Sigmoid colon (tissue), 7 donors: ENCODE results near the gene CISH. TPM values are rescaled to one million over a fixed set of nuclear protein-coding genes. Genes with fewer than 3 reads are reported as not detected.

Experiments used
- DNase-seq: peaks from one replicate; pipeline ENCODE4 v3.0.0-alpha.2; 2019
- H3K27ac ChIP-seq, 4 donors: fragments of 200-600 bp; sonication (generic); one replicate each; pipeline ENCODE4 v1.5.1; 2016 to 2019; ENCODE audit warnings: mild to moderate bottlenecking in 1 of 4
- H3K27me3 ChIP-seq, 3 donors: fragments of 200-600 bp; sonication (generic); one replicate each; pipeline ENCODE4 v1.5.1; 2019; ENCODE audit warnings: mild to moderate bottlenecking in 1 of 3
- H3K36me3 ChIP-seq, 4 donors: fragments of 200-600 bp; sonication (generic); one replicate each; pipeline ENCODE4 v1.5.1; 2016 to 2019
- H3K4me1 ChIP-seq, 4 donors: fragments of 200-600 bp; sonication (generic); one replicate each; pipeline ENCODE4 v1.5.1; 2017 to 2019
- H3K4me3 ChIP-seq, 4 donors: fragments of 200-600 bp; sonication (generic); one replicate each; pipeline ENCODE4 v1.5.1; 2017 to 2019; ENCODE audit warnings: mild to moderate bottlenecking in 2 of 4, moderate library complexity in 1 of 4
- H3K9me3 ChIP-seq, 4 donors: fragments of 200-600 bp in 3 of 4; sonication (generic) in 3 of 4; one replicate each; pipeline versions ENCODE4 v1.5.1 to v1.6.1; 2013 to 2019
- CTCF ChIP-seq, 4 experiments: fragments of 450-650 bp in 3 of 4; fragments of 200-600 bp in 1 of 4; IDR thresholded peaks; one replicate each; pipeline ENCODE4 v1.5.1; 2016 to 2019; ENCODE audit warnings: antibody characterized with exemption in 4 of 4, mild to moderate bottlenecking in 3 of 4, moderate library complexity in 2 of 4
- EP300 ChIP-seq, 4 donors: sonication (generic); formaldehyde crosslinking; IDR thresholded peaks; one replicate each; pipeline ENCODE4 v1.6.1; 2017; ENCODE audit warnings: antibody characterized with exemption in 4 of 4
- POLR2A ChIP-seq, 2 donors: fragments of 450-650 bp; IDR thresholded peaks; one replicate each; pipeline ENCODE4 v1.6.1; 2016; ENCODE audit warnings: antibody characterized with exemption in 2 of 2, mild to moderate bottlenecking in 2 of 2, moderate library complexity in 2 of 2
- POLR2AphosphoS5 ChIP-seq, 4 donors: sonication (generic); formaldehyde crosslinking; IDR thresholded peaks; one replicate each; pipeline ENCODE4 v1.6.1; 2017; ENCODE audit warnings: antibody characterized with exemption in 4 of 4
- WGBS, 2 donors: extraction: QIAGEN DNeasy Blood & Tissue Kit; methylation state at CpG; one replicate each; pipeline ENCODE4 v1.1.7; 2013; 5-methylcytosine and 5-hydroxymethylcytosine counted together
- intact Hi-C: fragments of 100-400 bp; cut with DNase I; formaldehyde crosslinking; loops from one replicate; pipeline ENCODE4 v1.15.1; 2023
- polyA plus RNA-seq, 3 donors: library from polyadenylated mRNA; stranded (reverse); fragments of 200-250 nt; gene quantifications; one replicate each; pipeline ENCODE4 v1.2.3, GENCODE V29; 2013
- total RNA-seq, 4 donors: library from RNA; depleted of rRNA; stranded (reverse); fragments of >200 nt; gene quantifications; one replicate each; pipeline ENCODE4 v1.1.0, GENCODE V29; 2016
- donor health status: healthy with polysubstance abuse.
- donor health status: Bipolar disorder and iron deficiency.
- donor health status: healthy.

CISH gene
- total and polyA plus RNA-seq, 7 donors = 2.1 to 17.0 (median 8.1) TPM

DNA sequence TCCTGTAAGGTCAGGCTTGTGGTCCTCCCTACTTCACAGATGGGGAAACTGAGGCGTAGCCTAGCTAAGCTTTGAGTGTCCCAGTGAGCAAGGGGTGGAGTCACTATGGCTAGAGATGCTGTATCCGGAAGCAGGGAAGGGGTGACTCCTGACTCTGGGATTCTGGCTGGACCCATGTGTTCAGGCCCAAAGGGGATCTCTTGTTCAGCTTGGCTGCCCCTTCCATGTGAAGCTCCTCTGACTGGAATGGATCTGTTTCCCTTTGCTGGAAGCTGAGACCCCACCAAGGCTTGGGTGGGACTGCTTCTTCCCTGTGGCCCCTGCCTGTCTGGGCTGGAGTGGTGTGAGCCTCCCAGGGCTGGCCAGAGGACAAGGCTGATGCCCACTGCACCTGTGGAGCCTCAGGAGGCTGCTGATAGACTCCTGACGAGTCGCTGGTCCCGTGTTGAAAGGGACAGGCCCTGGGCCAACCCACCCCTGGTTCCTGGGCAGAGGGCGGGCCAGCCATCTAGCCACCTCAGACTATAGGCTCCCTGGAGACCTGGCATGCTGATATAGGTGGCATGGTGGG is 6.4 kb upstream of the CISH start:
- Histone ChIP-seq H3K27ac (peak overlapping the region; percentile 84 to 91 (median 89)), H3K4me3 (peak overlapping the region; percentile 88 to 97 (median 92)), H3K9me3 (no peaks in the 10 kb centered on the region), H3K36me3 (peaks cover 0 to 5% (median 0%) of the 10 kb centered on the region in 4 donors), H3K27me3 (no peaks in the 10 kb centered on the region), H3K4me1 (peaks cover 0 to 34% (median 16%) of the 10 kb centered on the region in 4 donors)
- no peak for DNase-seq
- TF ChIP-seq CTCF (IDR thresholded peaks at IDR 0.05) = no peak
- no peak for TF ChIP-seq EP300 (IDR thresholded peaks at IDR 0.05)
- no peak for TF ChIP-seq POLR2AphosphoS5 (IDR thresholded peaks at IDR 0.05)
- TF ChIP-seq POLR2A (IDR thresholded peaks at IDR 0.05) = no peak
- WGBS, 2 donors = 25 to 38% methylated on average over 6 of the region's 6 CpGs
- intact Hi-C loops = loop anchor here (2.0 to 10.0 kb wide), 6 partner anchors 57 to 884 kb away; partner anchors contain the start of genes DCAF1, DOCK3 and MANF

DNA sequence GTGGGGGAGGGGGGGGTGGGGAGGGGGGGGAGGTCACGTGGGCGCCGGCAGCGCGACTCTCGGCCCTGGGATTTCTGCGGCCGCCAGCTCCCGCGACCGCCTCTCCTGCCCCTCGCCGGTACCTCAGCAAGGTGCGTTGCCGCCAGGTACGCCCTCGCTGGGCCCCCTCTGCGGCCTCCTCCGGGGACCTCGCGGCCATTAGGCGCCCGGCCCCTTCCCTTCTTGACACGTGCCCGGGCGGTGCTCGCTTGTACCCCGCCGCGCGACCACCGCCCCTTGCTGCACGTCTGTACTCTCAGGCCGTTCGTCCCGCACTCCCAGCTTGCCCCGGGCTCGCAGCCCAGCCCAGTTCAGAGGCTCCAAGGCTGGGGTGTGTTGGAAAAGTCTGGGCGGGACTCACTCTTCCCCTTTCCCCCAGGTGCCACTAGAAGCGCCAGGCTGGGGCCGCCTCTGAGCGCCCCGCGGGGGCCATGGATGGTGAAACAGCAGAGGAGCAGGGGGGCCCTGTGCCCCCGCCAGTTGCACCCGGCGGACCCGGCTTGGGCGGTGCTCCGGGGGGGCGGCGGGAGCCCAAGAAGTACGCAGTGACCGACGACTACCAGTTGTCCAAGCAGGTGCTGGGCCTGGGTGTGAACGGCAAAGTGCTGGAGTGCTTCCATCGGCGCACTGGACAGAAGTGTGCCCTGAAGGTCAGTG is 5.7 kb upstream of the CISH start, which contains the start of gene MAPKAPK3:
MAPKAPK3 (plus strand) TSS at position 56 of the 696 bp plus-strand sequence; CDS start at position 471, 415 bp downstream.
- no peaks in the 10 kb centered on the region for H3K9me3 ChIP-seq
- peak; percentile 82 for DNase-seq
- peak within 1 kb of the TSS; percentile 88 to 97 (median 92) for H3K4me3 ChIP-seq
- no peaks in the 10 kb centered on the region for H3K27me3 ChIP-seq
- peaks cover 0 to 41% (median 22%) of the 10 kb centered on the region in 4 donors for H3K4me1 ChIP-seq
- peak within 1 kb of the TSS; percentile 84 to 91 (median 89) for H3K27ac ChIP-seq
- TF ChIP-seq CTCF (IDR thresholded peaks at IDR 0.05) (no peak), EP300 (IDR thresholded peaks at IDR 0.05) (no peak), POLR2AphosphoS5 (IDR thresholded peaks at IDR 0.05) (peak in 2 of 4 donors; percentile 42 to 43)
- intact Hi-C loops = loop anchor here (2.0 to 10.0 kb wide), 6 partner anchors 58 to 885 kb away; partner anchors contain the start of genes DCAF1, DOCK3 and MANF
- H3K36me3 ChIP-seq = peaks cover 0 to 2% (median 0%) of the 10 kb centered on the region in 4 donors
- 1% methylated on average over 58 of the region's 58 CpGs for WGBS, 2 donors

DNA sequence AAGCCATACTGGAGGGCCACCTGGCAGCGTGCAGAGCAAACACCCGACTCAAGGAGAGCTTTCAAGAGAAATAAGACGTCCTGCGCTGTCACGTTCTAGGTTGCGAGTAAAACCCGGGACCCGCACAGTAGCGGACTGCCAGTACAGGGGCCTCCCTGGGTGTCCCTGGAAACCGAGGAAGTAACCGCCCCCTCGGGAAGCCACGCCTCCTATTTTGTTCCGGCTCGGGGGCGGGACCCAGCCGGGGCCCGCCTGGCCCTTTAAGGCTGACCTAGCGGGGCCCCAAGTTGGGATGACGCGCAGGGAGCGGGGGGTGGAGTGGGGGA is 5.2 kb upstream of the CISH start:
- Histone ChIP-seq H3K4me1 (peaks cover 0 to 43% (median 24%) of the 10 kb centered on the region in 4 donors), H3K27ac (peak overlapping the region; percentile 84 to 91 (median 89)), H3K27me3 (no peaks in the 10 kb centered on the region), H3K9me3 (no peaks in the 10 kb centered on the region), H3K36me3 (no peaks in the 10 kb centered on the region), H3K4me3 (peak overlapping the region; percentile 88 to 97 (median 92))
- 0% methylated on average over 22 of the region's 22 CpGs for WGBS, 2 donors
- TF ChIP-seq POLR2AphosphoS5 (IDR thresholded peaks at IDR 0.05) = peak in 3 of 4 donors; percentile 33 to 69 (median 49)
- no peak for TF ChIP-seq CTCF (IDR thresholded peaks at IDR 0.05)
- no peak for TF ChIP-seq EP300 (IDR thresholded peaks at IDR 0.05)
- no peak for TF ChIP-seq POLR2A (IDR thresholded peaks at IDR 0.05)
- intact Hi-C loops = loop anchor here (1.0 to 10.0 kb wide), 7 partner anchors 58 to 886 kb away; partner anchors contain the start of genes DCAF1, DOCK3 and MANF
- peak; percentile 97 for DNase-seq

- WGBS, 2 donors = 1% methylated on average over 24 of the region's 24 CpGs
- Histone ChIP-seq H3K36me3 (no peaks in the 10 kb centered on the region), H3K9me3 (no peaks in the 10 kb centered on the region), H3K27me3 (no peaks in the 10 kb centered on the region), H3K27ac (peak overlapping the region; percentile 84 to 91 (median 89)), H3K4me1 (peaks cover 0 to 45% (median 27%) of the 10 kb centered on the region in 4 donors), H3K4me3 (peak overlapping the region; percentile 88 to 97 (median 92))
- DNase-seq = peak; percentile 94
- TF ChIP-seq CTCF (IDR thresholded peaks at IDR 0.05) (peak; percentile 95 to 100 (median 98)), POLR2A (IDR thresholded peaks at IDR 0.05) (no peak), POLR2AphosphoS5 (IDR thresholded peaks at IDR 0.05) (peak in 2 of 4 donors; percentile 12 to 34)
- intact Hi-C loops = loop anchor here (1.0 to 10.0 kb wide), 7 partner anchors 59 to 886 kb away; partner anchors contain the start of genes DCAF1, DOCK3 and MANF
Measured at GRCh38 chr3:50616003-50616769, 4.6 kb upstream of the CISH start.
